HG03442 (cell line): ENCODE measurements around the gene CHCHD6.

Experiments
- ATAC-seq: cut with Tn5 transposase; IDR thresholded peaks from one replicate; pipeline ENCODE4 v1.9.1; 2021; ENCODE audit warnings: mild to moderate bottlenecking, moderate library complexity; ENCODE audit not compliant: unreplicated experiment

Gene CHCHD6

GRCh38 chr3:126986001-126986400 lies 282.0 kb downstream of the CHCHD6 start:
- no peak for ATAC-seq

- ATAC-seq, result no peak
Observed at GRCh38 chr3:126987129-126987528, 283.1 kb downstream of the CHCHD6 start.

DNA sequence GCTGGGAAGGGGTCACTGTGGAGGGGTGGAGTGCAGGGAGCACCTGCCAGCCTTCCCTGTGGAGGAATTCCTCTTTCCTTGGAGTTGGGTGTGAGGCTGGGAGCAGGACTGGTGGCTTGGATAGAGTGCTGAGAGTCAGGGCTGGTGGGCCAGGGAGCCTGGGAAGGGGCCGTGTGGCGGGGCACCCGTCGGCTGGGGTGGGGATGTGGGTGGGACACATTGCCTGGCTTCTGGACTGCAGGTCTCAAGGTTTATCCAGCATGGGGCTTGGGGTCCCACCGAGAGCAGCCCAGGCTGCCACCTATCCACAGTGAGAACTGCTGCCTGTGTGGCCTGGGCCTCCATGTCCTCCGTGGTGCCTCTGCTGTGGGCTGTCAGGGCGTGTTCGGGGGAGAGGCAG lies 283.6 kb downstream of the CHCHD6 start:
- ATAC-seq, result no peak

GRCh38 chr3:126988451-126989021 lies 284.5 kb downstream of the CHCHD6 start:
- ATAC-seq, result no peak

- no peak for ATAC-seq
Observed at GRCh38 chr3:126989316-126990023, 285.4 kb downstream of the CHCHD6 start.

DNA sequence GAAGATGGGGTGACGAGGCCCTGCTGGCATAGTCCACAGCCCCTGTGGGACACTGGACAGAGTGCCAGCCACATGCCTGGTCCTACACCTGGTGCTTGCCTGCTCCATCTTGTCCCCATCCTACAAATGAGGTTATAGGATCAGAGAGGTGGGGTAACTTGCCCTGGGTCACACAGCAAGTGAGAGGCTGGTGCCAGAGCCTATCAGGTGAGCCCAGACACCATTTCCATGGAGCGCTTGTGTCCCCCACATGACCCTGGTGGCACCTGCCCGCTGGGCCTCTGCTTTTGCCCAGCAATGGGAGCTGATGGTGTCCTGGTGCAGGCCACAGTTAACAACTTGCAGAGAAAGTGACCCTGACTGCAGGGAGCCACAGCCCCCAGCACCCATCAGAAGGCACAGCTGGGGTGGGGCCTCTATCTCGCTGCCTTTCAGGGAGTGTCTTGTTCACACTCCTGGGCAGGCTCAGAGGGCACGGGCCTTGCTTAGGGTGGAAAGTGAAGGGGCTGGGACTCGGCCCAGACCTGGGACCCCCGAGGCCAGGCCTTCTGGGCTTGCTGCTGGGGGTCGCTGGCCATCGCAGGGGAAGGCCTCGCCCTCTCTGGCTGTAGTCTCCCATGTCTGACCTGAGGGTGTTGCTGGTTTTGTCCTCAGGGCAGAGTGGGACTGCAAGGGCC lies 286.1 kb downstream of the CHCHD6 start:
- no peak for ATAC-seq

DNA sequence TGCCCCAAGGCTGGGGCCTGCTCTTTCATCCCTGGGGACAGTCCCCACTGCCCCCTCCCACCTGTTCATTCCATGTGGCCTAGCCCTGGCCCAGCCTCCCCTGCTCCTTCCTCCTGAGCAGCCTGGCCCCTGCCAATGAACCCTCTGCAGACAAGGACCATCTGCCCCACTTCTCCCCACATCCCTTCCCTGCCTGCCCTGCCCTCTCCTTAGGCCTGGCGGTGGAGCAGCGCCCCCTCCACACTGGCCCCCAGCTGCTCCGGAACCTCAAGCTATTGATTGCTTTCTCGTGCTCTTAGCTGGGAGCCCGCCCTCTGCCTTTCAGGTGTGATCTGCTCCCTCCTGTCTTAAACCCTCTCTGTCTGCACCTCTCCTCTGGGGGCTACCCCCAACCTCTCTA lies 286.9 kb downstream of the CHCHD6 start:
- ATAC-seq, result no peak

DNA sequence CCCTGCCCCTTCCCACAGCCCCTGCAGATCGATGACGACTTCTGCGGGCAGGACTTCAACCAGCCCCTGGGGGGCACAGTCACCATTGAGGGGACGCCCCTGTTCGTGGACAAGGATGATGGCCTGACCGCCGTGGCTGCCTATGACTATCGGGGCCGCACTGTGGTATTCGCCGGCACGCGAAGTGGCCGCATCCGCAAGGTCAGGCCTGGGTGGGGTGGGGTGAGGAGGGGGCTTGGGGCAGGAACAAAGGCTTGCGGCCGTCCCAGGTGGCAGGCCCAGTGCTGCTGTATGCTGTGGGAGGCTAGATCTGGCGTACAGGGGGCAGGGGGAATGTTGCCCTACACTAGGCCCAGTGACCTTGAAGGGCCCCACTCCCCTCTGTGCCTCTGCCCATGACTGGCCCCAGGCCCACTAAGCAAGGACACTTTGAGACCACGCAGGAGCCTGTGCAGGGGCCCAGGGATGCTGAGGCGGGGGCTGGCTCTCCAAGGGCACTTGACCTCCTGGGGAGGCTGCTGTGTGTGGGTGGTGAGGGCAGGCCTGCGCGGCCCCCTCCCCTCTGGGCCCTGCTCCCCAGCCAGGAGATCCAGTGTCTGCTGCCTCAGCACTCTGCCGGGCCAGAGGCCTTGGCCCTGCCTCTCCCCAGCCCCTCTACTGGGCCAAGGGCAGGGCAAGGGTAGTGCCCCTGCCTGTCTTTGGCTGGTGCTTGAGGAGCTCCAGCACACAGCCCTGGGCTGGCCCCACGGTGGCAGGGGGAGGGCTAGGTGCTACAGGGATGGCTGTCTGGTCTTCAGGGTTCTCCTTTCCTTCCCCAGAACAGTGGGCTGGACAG lies 287.5 kb downstream of the CHCHD6 start:
- ATAC-seq, result no peak

DNA sequence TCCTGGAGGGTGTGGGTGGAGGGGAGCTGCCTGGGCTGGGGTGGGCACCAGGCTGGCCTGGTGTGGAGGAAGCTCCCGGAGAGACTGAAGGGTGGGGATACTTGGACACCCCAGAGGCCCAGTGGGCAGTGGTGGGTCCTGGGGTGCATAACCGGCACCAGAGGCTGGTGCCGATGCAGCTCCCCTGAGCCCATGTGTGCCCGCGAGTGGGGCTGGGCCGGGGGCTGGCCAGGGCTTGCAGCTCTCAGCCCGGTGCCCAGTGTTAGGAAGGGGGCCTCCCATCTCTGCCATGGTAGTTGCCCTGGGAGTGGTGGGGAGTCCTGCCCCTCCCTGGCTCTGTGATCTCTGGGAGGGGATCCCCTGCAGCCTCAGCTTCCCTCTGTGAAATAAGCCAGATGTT lies 288.2 kb downstream of the CHCHD6 start:
- no peak for ATAC-seq

- ATAC-seq, result no peak
Observed at GRCh38 chr3:126992776-126993175, 288.7 kb downstream of the CHCHD6 start.

DNA sequence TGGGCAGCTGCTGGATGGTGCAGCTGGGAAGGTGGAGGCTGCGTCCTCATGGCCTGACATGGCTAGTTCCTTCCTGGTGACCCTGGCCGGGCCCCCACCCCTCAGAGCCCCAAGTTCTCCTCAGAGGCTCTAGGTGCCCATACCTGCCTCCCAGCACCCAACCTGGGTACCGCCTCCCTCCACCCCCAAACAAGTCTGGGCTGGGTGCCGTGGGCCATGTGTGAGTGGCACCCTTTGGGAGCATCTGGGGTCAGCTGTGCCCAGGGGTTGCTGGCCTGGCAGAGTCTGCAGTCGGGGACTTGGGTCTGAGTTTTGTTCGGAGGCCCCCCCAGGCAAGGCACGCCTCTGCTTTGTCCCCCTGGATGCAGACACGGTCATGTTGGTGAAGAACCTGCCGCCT lies 289.4 kb downstream of the CHCHD6 start:
- no peak for ATAC-seq

DNA sequence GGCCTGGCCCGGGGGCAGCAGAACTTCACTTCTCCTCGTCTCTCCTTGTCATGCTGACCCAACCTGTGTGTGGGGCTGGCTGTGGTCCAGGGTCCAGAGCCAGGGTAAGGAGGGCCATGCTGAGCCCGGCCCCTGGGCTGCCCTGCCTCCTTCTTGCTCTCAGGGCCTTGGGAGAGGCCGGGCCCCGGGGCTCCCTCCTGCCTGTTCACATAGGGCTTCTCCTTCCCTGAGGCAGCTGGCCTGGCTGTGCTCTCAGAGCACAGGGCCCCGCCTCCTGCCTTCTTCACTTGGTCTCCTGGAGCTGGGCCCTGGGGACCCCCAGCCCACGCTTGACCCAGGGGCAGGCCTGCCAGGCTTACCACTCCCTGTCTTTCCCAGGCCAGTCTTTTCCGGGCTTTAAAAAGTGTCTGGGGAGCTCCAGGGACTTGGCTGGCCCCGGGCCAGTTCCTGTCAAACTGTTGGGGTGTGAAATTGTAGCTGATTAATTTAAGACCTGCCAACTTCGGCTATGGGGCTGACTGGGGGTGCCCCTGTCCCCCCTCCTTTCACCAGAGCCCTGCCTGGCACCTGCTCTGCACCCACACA lies 290.7 kb downstream of the CHCHD6 start:
- ATAC-seq, result no peak

- no peak for ATAC-seq
Observed at GRCh38 chr3:126995254-126995780, 291.3 kb downstream of the CHCHD6 start.

- ATAC-seq, result no peak
Observed at GRCh38 chr3:126995926-126996512, 292.0 kb downstream of the CHCHD6 start.

GRCh38 chr3:126996905-126997304 lies 292.9 kb downstream of the CHCHD6 start:
- no peak for ATAC-seq

DNA sequence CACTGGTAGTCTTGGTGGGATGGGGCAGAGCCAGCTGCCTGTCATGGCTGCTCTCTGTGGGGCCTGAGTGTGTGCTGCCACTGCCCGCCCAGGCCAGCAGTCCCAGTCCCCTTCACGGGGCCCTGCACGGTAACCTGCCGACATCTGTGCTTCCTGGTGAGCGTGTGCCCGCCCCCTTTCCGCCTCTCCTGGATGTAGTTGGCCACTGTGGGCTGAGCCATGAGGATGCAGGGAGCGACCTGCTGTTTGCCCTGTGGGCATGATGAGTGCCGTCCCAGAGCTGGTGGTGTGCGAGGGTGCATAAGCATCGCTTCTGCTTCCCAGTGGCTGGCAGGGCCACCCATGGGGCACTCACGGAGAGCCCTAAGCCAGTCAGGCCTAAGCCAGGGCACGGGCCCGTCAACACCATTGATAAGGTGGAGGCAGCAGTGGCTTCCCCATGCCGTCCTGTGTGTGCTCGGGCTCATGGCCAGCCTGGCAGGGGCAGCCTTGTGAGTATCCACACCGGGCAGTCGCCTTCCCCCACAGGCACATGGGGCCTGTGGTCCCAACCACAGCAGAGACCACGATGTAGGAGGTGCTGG lies 293.5 kb downstream of the CHCHD6 start:
- no peak for ATAC-seq

- ATAC-seq, result no peak
Observed at GRCh38 chr3:126998320-126998719, 294.3 kb downstream of the CHCHD6 start.

GRCh38 chr3:126998728-126999127 lies 294.7 kb downstream of the CHCHD6 start:
- ATAC-seq, result no peak

DNA sequence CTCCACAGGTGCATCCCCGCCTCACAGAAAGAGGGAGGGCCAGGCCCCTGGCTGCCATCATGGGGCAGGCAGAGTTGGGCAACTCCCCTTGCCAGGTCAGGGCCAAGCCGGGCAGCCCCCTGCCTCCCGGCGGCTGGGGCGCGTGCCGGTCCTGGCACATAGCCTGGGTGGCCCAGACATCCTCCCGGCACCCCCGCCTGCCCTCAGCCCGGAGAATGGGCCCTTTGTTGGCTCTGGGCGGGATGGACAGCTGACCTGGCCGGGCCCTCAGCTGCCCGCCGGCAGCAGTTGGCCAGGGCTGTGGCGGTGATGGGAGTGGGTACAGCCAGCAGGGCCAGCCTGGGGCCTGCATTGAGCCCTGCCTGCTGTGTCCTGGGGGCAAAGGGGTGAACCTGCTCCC lies 295.3 kb downstream of the CHCHD6 start:
- ATAC-seq, result no peak

DNA sequence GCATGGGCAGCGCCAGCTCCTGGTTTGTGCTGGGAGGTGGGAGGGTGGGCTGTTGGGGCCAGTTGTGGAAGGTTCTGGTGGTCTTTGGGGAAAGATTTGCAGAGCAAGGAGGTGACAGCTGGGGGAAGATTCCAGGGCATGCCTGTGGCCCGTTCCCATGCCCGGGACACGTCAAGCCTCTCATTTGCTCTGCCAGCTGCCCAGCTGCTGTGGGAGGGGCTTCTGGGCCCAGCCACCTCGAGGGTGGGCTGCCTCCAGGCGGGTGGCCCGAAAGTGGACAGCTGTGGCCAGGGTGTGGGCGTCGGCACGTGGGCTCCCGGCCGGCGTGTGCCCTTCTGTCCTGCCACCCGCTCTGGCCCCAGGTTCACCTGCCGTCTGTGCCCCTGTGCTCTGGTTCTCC lies 296.1 kb downstream of the CHCHD6 start:
- no peak for ATAC-seq
